Femur (tissue), 1 donor: ENCODE results near the gene TRIM24.

Experiments
- DNase-seq: peaks from one replicate; pipeline ENCODE4 v3.0.0-alpha.2; 2017

TRIM24 gene

DNA sequence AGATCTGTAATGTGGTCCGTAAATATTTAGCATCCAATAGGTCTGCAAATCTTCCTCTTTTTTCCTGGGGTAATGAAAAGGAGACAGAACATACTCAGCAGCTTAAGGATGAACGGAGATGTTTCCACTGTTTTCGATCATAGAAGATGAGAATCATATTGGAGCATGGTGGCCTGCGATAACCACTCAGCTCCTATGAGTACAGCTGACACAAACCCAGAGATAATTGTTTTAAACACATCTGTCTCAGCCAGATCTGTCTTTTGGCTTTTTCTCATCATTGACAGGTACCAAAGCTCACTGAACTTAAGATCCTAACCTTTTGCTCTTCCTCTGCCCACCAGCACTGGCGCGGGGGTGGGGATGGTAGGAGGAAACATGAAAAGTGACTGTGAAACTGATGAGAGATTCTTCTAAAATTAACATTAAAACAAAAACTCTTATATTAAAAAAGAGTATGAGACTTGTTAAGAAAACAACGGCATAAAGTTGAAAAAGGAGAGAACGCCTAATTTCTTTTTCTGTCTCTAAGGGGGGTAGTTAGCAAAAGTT lies 170.1 kb downstream of the TRIM24 start:
- no peak for DNase-seq

DNA sequence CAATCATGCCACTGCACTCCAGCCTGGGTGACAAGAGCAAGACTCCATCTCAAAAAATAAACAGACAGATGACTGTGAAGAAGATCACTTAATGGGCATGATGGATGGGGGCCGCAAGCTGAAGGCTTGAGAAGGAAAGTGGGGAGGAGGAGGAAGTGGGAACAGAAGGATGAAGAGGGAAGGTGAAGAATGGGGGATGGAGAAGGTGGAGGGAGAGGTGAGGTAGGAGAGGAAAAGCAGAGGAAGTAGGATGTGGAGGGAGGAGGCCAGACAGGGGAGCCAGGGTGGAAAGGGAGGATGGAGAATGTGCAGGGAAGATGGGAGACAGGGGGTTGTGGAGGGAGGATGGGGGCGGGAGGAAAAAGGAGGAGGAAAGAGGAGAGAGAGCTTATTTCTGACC lies 172.3 kb downstream of the TRIM24 start:
- DNase-seq = no peak

- no peak for DNase-seq
Measured at GRCh38 chr7:138632826-138633602, 173.0 kb downstream of the TRIM24 start.
